ENCODE measurements around the gene BTBD2.

Gene BTBD2

GRCh38 chr19:2050991-2051772 lies 35.7 kb upstream of the BTBD2 start, which contains the start of gene MKNK2:
Gene MKNK2 (minus strand): TSS chr19:2051244. CDS start chr19:2050851, 393 bp downstream.
- DNase-seq (ENCODE audit: low spot score) = peak; percentile 95

DNA sequence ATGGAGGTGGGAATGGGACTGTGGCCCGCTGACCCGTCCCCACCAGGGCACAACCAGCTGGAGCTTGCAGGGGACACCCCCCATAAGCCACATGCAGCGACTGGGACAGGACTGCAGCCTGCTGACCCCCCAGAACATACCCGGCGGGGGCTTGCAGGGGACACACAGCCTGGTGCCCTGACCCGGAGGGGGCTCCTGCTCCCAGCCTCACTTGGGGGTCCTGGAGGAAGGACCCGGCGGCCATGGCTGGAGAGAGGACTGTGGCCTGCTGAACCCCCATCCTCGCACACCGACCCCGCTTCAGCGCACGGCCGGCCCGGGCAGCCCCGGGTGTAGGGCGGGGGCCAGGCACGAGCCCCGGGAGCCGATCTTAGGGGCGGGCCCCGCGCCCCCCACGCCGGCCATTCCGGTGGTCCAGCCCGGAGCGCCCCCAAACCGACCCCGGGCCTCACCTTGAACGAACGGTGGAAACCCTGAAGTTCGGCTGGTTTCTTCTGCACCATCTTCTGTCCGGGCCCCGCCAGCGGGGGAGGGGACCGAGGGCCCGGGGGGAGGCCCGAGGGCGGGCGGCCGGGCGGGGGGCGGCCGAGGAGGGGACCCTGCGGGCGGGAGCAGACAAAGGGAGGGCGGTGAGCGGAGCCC lies 35.0 kb upstream of the BTBD2 start:
- DNase-seq (ENCODE audit: low spot score) = no peak

DNA sequence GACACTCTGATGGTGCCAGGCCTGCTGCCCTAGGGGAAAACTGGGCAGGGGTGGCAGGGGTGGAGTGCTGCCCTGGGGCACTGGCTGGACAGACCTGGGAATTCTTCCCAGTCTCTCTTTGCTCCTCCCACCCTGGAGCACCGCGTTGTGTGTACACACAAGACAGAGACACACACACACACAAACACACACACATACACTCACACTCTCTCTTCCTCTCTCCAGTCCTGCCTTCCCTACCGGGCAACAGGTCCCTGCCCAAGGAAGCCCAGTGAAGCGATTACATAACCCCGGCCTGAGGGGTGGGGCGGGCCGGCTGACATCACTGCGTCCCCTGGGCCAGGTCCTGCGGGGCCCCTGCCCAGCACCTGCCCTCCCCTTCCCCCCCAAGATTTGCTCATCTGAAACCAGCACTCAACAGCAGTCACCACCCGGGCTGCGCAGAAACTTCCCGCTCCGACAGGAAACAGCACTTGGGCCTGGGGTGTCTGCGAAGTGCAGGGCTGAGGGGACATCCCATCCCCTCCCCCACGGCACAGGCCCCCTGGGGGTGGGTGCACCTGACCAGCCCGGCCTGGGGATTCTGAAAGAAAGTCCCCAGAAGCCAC lies 34.3 kb upstream of the BTBD2 start:
- peak; percentile 85 for DNase-seq (ENCODE audit: low spot score)

- peak; percentile 63 for DNase-seq (ENCODE audit: low spot score)
Measured at GRCh38 chr19:2048959-2049740, 33.6 kb upstream of the BTBD2 start.

DNA sequence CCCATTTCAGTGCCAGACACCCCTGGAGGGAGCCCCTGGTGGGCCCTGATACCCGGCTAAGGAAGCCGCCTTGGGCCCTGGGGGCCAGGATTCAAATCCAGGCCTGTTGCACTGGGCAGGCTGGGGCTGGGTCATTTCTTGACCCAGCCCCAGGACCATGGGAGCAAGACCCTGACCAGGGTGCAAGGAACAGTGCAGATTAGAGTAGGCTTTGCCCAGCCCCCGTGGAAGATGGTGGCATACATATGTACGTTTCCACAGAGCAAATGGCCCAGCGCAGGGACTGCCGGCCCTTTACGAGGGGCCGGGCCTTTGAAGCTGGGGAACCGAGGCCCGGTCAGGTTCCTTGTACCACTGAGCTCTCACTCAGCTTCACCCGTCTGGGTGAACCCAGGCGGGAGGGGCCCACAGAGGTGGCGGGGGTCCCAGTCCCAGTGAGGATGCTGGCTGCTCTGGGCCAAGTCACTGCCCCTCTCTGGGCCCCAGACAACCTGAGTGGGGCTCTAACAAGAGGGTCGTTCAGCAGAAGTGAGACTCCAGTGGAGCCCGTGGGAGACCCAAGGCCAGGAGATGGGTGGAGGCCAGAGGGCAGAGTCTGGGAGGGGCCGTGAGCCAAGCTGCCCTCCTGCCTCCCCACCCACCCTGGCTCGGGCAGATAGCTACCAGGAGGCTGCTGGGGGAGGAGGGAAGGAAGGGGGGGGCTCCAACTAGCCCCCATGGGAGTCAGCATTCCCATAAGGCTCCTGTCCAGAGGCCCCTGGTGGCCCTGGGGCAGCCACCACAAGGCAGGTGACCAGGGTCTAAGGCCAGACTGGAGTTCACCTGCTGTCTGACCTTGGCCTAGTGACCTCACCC lies 32.8 kb upstream of the BTBD2 start:
- no peak for DNase-seq (ENCODE audit: low spot score)

DNA sequence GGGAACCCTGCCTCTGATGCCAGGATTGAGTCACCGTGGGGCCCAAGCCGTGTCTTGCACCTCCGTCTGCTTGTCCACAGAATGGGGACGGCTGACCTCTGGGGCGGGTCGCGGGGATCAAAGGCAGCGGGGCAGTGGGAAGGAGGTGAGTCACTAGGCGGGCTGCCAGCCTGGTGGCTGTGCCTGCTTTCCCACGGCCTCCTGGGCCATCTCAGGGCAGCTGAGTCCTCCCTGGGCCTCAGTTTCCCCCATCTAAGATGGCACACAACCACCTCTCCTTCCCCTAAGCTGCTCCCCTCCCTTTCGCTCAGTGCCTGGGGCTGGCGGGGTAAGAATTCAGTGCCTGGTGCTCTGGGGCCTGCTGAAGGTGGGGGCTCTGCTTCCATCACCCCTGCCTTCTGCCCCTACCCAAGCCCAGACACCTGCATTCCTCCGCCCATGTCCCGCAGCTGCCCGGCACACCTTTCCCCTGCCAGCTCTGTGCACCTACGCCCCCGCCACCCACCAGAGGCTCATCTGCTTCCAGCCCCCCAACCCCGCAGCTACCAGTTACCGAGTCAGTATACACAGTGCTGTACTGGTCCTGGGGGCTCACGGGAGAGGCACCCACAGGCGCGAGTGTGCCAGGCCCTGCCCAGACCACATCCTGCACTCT lies 32.1 kb upstream of the BTBD2 start:
- no peak for DNase-seq (ENCODE audit: low spot score)

GRCh38 chr19:2047076-2047448 lies 31.5 kb upstream of the BTBD2 start:
- no peak for DNase-seq (ENCODE audit: low spot score)

- DNase-seq (ENCODE audit: low spot score) = no peak
Measured at GRCh38 chr19:2046046-2046907, 30.8 kb upstream of the BTBD2 start.

- DNase-seq (ENCODE audit: low spot score) = no peak
Measured at GRCh38 chr19:2045501-2046045, 30.1 kb upstream of the BTBD2 start.

- no peak for DNase-seq (ENCODE audit: low spot score)
Measured at GRCh38 chr19:2044709-2045500, 29.4 kb upstream of the BTBD2 start.

GRCh38 chr19:2043961-2044708 lies 28.6 kb upstream of the BTBD2 start:
- no peak for DNase-seq (ENCODE audit: low spot score)

GRCh38 chr19:2043251-2043641 lies 27.7 kb upstream of the BTBD2 start:
- no peak for DNase-seq (ENCODE audit: low spot score)

DNA sequence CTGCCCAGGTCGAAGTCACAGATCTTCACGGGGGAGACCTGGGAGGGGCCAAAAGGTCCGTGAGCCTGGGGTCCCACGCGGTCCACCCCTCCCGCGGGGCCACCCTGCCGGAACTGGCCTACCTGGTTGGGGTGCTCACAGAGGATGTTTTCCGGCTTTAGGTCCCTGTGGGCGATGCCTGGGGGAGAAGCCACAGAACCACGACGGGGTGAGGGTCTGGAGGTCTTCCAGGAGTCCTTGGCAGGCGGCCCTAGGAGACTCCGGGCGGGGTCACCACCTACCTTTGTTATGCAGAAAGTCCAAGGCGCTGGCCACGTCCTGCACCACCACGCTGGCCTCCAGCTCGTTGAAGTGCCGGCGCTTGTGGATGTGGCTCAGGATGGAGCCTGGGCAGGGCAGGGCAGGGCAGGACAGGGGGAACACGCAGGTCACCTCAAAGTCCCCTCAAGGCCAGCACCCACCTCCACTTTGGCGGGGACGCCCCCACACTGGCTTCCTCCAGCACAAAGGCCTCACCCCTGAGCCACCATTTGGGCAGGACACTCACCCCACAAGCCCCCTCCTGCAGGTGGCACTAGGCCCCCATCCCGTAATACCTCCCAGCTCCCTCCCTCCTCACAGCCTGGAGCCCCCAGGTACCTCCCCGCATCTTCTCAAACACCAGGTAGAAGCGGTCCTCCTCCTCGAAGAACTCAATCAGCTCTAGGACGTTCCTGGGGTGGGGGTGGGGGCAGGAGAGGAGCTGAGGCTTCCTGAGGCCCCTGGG lies 27.2 kb upstream of the BTBD2 start:
- no peak for DNase-seq (ENCODE audit: low spot score)

GRCh38 chr19:2041683-2042484 lies 26.4 kb upstream of the BTBD2 start:
- peak; percentile 95 for DNase-seq (ENCODE audit: low spot score)

GRCh38 chr19:2041433-2041682 lies 25.8 kb upstream of the BTBD2 start:
- no peak for DNase-seq (ENCODE audit: low spot score)

DNA sequence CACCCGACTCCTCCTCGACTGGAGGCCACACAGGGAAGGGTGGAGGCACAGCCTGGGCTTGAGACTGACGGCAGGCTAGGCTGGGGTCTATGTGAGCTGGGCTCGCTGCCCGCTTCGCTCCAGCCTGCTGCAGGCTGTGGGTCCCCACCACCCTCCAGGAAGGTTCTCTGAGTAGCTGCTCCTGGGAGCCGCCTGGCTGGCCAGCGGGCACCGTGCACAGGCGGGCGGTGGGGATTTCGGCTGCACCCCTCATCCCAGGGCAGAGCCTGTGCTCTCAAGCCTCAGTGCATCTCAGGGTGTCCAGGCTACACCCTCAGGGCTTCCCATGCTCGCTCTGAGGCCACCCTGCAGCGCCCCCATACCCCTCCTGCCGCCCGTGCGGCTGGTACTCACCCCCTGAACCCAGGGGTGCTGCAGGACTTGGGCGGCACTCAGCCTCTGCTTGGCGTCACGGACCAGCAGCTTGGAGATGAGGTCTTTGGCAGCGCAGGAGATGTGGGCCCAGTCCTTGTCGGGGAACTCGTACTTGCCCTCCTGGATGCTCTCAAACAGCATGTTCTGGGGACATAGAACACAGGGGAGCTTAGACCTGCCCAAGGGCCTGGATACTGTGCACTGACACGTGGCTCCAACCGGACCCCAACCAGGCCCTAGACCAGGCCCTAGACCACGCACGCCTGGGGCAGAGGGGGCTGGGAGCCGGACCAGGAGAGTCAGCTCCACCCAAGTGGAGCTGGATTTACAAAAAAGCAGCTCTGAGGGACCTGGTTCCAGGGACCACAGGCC lies 25.3 kb upstream of the BTBD2 start:
- no peak for DNase-seq (ENCODE audit: low spot score)
